ENCODE data around the gene SPDYE3.
"Not testable (repeated sequence)": the region's sequence is repeated elsewhere in the genome, so short reads cannot be mapped to it uniquely, and the experiment has no call there.

Gene SPDYE3

DNA sequence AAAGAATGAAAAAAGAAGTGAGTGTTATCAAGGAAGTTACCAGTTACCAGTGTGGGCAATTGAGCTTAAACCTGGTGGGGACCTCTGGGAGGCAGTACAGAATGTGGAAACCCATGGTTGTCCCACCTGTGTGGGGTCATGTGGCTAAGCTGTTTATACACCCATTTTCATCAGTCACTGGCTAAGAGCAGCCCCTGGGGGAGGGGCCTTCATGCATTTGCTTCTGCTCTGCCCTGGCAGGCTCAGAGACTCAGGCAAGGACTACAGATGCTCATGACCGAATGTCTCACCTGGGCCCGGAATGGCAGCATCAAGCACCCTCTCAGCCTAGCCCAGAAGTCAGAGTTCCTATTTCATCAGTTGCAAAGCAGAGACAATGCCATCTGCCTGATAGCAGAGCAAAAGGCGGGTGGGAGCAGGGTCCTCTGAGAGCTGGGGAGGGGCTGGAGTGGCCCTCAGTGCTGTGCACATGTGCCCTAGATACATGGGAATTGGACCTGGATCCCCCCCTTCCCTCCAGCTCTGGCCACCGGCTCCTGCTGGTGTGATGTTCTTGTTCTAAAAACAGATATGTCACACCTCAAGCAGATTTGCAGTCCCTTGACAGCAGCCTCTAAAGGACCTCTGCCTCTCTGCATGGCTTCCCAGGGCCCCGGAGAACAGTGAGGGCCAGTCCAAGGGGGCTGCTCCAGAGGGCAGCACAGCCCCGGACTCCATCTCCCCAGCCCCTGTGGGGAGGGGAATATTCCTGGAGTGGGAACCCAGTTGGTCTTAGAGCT, 20.1 kb upstream of the SPDYE3 start:
- not testable (repeated sequence) for DNase-seq (ENCODE audit: low read depth)

DNA sequence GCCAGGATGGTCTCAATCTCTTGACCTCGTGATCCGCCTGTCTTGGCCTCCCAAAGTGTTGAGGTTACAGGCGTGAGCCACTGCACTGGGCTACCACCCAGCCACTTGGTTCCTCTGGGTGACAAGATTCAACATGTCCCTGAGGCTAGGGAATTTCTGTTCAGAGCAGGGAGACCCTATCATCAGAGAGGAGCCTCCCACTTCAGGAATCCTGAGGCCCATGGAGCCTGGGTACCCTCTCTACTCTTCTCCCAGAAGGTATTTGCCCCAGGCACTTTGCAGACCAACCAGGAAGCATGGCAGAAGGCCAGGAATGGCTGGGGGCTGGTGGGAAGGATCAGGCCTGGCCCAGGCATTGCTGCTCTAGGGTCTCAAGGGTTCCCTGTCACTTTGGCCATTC, 19.2 kb upstream of the SPDYE3 start:
- not testable (repeated sequence) for DNase-seq (ENCODE audit: low read depth)

DNA sequence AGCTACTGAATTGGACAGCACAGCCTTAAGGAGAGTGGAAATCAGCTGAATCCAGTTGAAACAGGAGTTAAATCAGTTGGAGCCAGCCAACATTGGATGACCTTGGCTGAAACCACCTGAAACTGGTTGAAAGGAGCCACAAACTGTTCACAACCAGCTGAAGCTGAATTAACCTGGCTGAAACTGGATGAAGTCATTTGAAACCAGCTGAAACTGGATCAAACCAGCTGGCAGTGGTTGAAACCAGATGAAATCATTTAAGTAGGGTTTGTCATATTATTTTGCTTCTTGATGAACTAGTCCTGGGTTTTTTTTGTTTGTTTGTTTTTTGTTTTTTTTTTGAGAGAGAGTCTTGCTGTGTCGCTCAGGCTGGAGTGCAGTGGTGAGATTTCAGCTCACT, 15.3 kb upstream of the SPDYE3 start:
- not testable (repeated sequence) for DNase-seq (ENCODE audit: low read depth)

DNA sequence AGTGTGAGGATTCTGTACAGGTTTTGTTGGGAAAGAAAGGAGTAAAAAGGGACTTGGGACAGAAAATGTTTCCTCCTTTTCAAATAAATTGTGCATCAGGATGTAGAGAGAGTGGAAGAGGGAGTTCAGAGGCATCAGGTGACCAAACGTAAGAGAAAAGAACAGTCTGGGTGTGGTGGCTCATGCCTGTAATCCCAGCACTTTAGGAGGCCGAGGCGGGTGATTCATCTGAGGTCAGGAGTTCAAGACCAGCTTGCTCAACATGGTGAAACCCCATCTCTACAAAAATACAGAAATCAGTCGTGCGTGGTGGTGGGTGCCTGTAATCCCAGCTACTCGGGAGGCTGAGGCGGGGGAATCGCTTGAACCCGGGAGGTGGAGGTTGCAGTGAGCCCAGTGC, 12.2 kb upstream of the SPDYE3 start:
- peak; percentile 79 for DNase-seq (ENCODE audit: low read depth)

DNA sequence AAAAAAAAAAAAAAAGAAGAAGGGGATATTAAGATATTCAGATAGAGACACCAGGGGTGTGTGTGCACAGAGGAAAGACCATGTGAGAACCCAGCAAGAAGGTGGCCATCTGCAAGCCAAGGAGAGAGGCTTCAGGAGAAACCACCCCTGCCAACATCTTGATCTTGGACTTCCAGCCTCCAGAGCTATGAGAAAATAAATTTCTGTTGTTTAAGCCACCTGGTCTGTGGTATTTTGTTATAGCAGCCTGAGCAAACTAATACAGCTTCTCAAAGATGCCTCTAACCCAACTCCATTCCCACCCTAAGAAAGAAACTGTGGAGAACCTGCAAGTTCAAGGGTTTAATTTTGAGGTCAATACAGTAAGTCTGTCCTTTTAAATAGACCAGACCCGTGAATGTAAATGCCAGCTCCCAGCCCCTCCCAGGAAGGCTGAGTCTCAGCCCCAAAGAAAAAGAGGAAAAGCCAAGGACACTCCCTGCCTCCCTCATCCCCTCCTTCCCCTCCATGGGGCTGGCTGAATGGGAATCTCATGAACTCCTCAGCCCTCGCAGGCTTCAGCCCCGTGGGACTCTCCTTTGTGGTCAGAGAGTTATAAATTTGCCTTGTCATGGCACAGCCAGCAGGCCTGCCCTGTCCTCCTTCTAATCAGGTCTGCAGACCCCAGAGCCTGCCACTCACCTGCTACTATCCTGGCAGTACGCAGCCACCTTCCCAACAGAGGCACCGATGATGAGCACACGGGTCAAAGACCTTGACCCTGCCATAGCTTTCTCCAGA, 9.5 kb upstream of the SPDYE3 start:
- not testable (repeated sequence) for DNase-seq (ENCODE audit: low read depth)

DNA sequence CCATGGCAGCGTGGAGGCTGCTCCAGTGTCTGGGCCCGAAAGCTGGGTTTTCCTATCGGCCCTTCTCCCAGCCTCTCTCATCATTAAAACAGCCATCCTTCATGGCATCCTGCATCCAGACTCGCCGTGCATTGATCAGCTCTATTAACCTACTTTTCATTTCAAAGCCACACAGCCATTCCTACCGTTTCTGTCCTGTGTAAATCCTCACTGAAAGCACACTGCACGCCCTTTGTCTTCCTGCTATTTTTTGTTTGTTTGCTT, 8.9 kb upstream of the SPDYE3 start:
- not testable (repeated sequence) for DNase-seq (ENCODE audit: low read depth)

DNA sequence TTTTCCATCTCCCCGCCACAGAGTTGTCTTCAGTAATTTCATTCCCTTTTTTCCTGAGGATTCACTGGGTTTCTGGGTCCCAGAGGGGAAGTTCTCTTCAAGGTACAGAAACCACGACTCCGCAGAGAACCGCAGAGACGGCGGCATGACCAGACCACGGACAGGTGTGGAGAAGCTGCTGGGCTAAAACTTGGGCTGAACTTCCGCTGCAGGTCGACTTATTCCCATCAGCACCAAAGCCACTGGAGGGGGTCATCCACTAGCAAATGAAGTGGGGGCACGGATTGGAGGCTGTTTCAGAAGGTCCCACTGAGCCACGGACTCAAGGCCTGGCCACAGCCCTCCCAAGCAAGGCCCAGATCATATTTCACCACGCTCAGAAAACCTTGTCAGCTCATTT, 3.0 kb upstream of the SPDYE3 start:
- DNase-seq (ENCODE audit: low read depth) = not testable (repeated sequence)

DNA sequence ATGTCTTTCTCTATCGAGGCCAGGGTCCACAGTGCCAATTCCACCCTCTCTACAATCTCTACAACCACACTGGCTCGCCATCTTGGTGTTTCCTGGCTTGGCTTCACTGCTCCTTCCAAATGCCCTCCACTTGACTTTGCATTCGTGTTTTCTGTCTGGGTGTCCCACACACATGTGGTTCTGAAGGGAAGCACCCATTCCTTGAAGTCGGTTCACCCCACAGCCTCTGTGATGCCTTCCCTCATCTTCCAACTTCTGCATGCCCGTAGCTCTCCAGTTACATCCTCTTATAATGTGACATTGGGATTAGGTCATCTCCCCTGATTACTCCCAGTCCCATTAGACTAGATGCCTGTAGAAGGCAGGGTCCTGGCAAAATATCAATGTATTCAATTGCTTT, 10.8 kb downstream of the SPDYE3 start:
- not testable (repeated sequence) for DNase-seq (ENCODE audit: low read depth)

DNA sequence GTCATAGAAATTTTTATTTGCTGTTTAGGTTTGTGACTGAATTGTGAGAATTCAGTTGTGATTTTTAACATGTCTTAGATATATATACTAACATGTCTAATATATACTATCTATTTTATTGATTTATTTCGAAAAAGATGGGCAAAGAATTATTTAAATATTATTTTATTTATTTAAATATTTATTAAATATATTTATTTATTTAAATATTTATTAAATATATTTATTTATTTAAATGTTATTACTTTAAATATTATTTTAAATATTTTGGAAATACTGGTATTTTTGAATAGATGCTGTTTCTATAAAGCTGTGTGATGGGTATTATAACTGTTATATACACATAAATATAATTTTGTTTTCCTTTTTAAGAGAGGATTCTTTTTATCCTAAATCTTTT, 14.1 kb downstream of the SPDYE3 start:
- not testable (repeated sequence) for DNase-seq (ENCODE audit: low read depth)

DNA sequence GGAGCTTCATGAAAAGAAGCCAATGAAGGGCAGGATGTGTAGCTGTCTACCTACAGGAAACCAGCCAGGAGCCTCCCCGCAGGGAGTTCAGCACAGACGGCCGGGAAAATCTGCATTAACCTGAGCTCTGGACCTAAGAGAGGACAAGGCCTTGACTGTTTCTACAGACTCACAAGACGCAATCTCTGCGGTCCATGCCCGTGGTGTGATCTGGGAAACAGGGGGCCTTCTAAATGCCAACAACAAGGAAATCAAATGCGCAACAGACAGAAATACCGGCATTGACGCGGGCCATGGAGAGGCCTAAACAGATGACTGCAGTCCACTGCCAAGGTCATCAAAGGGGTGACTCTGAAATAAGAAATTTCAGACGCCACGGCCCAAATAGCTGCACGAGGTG, 16.7 kb downstream of the SPDYE3 start:
- not testable (repeated sequence) for DNase-seq (ENCODE audit: low read depth)

DNA sequence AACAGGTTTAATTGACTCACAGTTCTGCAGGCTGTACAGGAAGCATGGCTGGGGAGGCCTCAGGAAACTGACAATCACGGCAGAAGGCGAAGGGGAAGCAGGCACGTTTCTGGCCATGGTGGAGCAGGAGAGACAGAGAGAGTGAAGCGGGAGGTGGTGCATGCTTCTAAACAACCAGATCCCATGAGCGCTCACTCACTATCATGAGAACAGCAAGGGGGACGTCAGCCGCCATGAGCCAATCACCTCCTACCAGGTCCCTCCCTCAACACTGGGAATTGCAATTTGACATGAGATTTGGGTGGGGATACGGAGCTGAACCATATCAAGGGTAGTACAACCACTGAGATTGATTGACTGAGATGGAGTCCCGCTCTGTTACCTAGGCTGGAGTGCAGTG, 18.2 kb downstream of the SPDYE3 start:
- DNase-seq (ENCODE audit: low read depth) = not testable (repeated sequence)

DNA sequence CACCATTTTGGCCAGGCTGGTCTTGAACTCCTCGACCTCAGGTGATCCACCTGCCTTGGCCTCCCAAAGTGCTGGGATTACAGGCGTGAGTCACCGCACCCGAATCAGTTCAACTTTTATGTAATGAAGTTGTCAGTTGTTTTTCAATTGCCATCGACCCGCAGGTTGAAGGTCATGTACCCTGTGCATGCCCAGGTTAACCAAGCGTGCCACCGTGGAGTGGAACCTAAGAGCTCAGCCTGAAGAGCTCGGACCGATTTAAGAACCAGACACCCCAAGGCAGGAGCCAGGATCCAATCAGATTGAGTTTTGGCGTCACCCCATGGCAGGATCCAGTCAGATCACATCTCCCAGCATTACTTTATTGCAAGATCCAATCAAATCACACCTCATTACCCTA, 19.4 kb downstream of the SPDYE3 start:
- not testable (repeated sequence) for DNase-seq (ENCODE audit: low read depth)

DNA sequence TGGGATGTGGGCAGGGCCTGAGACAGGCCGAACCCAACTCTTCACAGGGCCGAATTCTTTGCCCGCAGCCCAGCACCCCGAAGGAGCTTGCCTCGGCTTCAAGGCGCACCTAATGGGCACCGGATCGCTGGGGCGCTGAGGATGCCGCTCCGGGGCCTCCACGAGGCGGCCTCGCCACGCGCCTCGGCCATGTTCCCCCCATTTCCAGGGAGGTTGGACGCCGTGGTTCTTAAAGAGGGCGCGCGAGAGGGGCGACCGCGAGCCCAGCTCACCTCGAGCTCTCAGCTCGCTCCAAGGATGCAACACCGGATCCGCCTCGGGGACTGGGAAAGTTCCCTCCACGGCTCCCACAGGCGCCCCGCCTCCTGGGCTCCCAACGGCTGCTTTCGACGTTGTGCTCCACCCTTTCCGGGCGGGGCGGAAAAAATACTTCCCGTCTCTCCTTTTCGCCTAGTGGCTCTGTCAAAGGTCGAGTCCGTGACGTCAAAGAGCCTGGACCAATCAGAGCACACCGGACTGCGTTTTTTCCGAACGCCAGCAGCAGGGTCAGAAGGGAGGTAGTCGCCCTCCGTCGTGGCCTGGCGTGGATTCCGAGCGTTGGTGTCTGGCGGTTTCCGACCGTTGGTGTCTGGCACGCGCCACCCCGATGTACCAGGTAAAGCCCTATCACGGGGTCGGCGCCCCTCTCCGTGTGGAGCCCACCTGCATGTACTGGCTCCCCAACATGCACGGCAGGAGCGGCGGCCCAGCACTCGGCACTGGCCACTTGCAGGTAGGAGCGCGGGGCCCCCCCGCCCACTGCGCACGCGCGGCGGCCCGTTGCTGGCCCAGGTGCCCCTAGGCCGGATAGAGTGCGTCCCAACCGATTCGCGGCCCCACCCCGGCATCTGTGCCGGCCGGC, 28.3 kb downstream of the SPDYE3 start:
- peak; percentile 92 for DNase-seq (ENCODE audit: low read depth)

DNA sequence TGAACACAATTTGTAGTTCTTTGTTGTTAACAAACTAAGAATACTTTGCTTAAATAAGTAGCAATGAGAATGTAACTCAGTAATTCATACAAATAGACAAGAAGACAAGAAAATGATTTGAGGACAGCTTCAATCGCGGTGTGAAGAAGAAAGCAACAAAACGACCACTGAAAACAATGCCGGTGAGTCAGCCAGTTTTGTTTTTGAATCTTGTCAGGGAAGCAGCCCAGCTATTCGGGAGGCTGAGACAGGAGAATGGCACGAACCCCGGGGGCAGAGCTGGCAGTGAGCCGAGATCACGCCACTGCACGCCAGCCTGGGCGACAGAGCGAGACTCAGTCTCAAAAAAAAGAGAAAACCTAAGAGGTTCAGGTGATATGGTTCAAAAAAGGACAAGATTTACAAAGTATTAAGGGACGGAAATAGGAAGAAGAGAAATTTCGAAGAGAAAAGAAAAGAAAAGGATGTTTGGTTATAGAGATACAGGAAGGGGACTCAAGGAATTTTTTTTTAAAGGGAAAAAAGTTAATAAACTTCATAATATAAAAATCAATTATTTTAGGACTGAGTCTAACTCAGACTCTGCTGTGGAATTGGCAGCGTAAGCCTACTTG, 30.7 kb downstream of the SPDYE3 start:
- peak; percentile 18 for DNase-seq (ENCODE audit: low read depth)

DNA sequence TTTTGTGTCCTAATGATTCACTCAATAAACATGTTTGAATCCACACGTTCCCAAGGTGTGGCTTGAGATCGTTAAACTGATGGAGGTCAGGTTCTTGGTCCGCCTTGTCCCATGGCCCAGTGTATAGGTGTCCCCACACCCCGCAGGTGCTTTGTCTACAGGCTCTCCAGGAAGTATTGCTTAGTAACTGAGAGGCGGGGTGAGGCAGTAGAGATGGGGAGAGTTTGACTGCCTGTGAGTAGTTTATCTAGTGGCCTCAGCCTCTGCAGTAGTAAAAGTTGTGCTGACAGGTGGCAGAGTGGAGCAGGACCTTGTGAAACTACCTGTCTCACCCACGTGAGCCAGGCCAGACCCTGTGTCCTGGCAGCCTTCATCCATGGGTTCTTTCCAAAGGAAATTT, 33.8 kb downstream of the SPDYE3 start:
- DNase-seq (ENCODE audit: low read depth) = not testable (repeated sequence)

DNA sequence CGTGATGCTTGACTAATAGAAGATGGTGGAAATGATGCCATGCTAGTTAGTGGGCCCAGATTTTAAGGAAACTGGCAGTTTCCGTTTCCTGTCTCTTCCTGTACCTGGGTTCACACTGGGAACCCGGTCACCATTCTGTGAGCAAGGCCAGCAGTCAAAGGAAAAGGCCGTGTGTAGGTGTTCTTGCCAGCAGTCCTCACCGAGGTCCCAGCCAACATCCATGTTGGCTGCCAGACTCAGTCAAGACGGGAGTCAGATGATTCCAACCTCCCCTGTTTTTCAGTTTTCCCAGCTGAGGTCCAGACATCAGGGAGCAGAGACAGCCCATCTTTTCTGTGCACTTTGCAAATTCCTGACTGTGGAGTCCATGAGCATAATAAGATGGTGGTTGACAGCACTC, 35.3 kb downstream of the SPDYE3 start:
- no peak for DNase-seq (ENCODE audit: low read depth)

DNA sequence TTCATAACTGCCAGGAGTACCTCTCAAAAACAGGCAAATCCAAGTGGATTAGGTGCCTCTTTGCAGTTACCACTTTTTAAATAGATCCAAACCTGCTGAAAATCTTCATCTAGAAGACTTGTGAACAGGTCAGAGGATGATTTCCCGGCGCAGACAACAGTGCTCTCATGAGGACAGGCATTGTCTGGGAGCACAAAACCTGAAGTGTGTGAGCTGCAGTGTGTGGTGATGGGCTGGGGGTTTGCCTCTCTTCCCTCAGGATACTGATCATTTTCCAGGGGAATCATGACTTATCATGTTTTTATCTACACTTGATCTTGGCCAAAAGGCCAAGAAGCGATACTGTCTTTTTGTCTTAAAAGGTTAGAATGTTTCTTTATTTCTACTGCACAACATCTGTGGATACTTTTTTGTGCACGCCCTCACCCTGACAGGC, 36.6 kb downstream of the SPDYE3 start:
- not testable (repeated sequence) for DNase-seq (ENCODE audit: low read depth)

DNA sequence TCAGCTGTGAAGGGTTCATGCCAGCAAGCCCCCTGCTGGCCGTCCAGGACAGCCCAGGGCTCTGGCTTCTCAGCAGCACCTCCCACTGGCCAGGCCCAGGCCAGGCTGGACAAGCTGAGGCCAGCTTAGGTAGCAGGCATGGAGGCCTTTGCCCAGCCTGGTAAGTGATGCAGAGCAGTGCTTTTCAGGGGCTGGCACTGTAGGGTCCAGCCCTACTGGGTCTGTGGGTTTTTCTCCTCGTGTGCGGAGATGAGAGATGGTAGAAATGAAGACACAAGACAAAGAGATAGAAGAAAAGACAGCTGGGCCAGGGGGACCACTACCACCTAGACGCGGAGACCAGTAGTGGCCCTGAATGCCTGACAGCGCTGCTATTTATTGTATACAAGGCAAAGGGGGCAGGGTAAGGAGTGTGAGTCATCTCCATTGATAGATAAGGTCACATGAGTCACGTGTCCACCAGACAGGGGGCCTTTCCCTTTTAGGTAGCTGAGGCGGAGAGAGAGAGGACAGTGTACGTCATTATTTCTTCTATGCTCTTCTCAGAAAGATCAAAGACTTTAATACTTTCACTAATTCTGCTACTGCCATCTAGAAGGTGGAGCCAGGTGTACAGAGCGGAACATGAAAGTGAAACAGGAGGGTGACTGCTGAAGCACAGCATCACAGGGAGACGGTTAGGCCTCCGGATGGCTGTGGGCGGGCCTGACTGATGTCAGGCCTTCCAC, 37.2 kb downstream of the SPDYE3 start:
- DNase-seq (ENCODE audit: low read depth) = peak; percentile 79

DNA sequence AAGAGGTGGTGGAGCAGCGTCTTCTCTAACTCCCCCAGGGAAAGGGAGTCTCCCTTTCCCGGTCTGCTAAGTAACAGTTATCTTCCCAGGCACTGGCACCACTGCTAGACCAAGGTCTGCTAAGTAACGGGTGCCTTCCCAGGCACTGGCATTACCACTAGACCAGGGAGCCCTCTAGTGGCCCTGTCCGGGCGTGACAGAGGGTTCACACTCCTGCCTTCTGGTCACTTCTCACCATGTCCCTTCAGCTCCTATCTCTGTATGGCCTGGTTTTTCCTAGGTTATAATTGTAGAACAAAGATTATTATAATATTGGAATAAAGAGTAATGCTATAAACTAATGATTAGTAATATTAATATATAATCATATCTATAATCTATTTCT, 37.8 kb downstream of the SPDYE3 start:
- peak; percentile 54 for DNase-seq (ENCODE audit: low read depth)

DNA sequence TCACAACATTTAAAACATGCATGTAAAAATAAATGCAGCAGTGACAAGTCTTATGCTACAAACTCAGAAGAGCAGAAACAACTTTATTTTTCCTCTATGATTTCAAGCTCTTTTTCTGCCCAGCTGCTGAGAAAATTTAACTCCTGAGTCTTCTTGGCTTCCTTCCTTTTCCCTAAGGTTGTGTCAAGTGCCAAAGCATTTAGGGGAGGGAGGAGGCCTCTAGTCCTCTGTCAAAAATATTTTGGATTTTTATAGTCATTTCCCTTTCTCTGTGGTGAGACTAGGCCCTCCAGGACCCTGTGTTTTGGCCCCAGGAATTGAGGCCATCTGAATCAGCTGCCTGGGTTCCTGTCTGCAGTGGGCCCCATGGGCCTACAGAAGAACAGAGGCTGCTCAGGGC, 39.4 kb downstream of the SPDYE3 start:
- DNase-seq (ENCODE audit: low read depth) = no peak

DNA sequence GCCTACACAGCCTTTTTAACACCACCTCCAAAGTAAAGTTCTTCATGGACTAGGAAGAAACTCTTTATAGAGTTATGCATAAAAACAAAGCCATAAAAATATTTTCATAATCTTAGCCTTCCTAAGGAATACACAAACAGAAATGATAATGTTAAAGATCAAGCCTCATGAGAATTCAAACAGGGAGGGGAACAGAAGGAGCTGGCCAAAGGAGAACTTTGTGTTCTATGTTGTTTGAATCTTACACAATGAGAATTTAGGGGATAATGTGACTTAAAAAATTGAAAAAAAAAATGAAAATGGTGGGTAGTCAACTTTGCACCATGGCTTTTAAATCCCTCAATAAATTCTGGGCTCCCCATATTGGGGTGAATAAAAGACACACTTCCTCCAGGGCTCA, 41.3 kb downstream of the SPDYE3 start:
- no peak for DNase-seq (ENCODE audit: low read depth)

Measured in ELR (cell line).